GM12878 (cell line): Measurements from ENCODE around the gene ZBTB4. TPM values are rescaled to one million over a fixed set of nuclear protein-coding genes. Genes with fewer than 3 reads are reported as not detected.

Experiments used
- ATAC-seq: fragments of 200-7000 bp; cut with Tn5 transposase; 3 replicates; pipeline ENCODE4 v1.9.1; 2020; ENCODE audit warnings: mild to moderate bottlenecking, moderate library complexity
- BruUV-seq: library from RNA; stranded (reverse); fragments of 400-500 nt; replicated peaks from 2 replicates; lab custom pipeline; 2021; lab: Mats Ljungman, UMichigan
- CTCF ChIA-PET: fragments of 300-600 bp; sonication (Branson Sonifier 250); formaldehyde crosslinking; extraction: SDS; loops from one replicate; lab custom pipeline; 2021; ENCODE audit warnings: inconsistent platforms; lab: Yijun Ruan, JAX
- POLR2A ChIA-PET: fragments of 350-600 bp; formaldehyde crosslinking; extraction: SDS; loops from one replicate; lab custom pipeline; 2021; ENCODE audit warnings: inconsistent platforms; lab: Charles Lee
- RAD21 ChIA-PET: fragments of 300-600 bp; sonication (Branson Sonifier 250); formaldehyde crosslinking; loops from one replicate; lab custom pipeline; 2023; ENCODE audit warnings: antibody characterized with exemption; ENCODE audit not compliant: unreplicated experiment; lab: Charles Lee
- SMC1A ChIA-PET: fragments of 300-600 bp; sonication (Branson Sonifier 250); formaldehyde crosslinking; loops from one replicate; lab custom pipeline; 2023; ENCODE audit not compliant: unreplicated experiment, uncharacterized antibody; lab: Charles Lee
- DNase-seq: peaks from one replicate; pipeline ENCODE4 v3.0.0-alpha.2; 2011; ENCODE audit warnings: low read depth, low spot score
- FAIRE-seq: peaks from 3 replicates; lab custom pipeline; 2011; peaks lifted over from hg19 to GRCh38; lab: Jason Lieb, UNC
- H2AFZ ChIP-seq: 2 replicates; pipeline ENCODE4 v1.6.0; 2011; ENCODE audit warnings: low read depth, low read length, control low read depth; ENCODE audit not compliant: control insufficient read depth
- H3K27ac ChIP-seq: 2 replicates; pipeline ENCODE4 v1.5.1; 2011; ENCODE audit warnings: control low read depth; ENCODE audit not compliant: control insufficient read depth, insufficient read depth
- H3K27me3 ChIP-seq, 2 experiments: replicated peaks in 1 of 2; 2 replicates each; pipeline versions ENCODE4 v1.6.0 to v1.6.1; 2011; ENCODE audit warnings: low read length in 1 of 2; ENCODE audit not compliant: control insufficient read depth in 2 of 2, insufficient read depth in 2 of 2
- H3K36me3 ChIP-seq, 2 experiments: 2 replicates each; pipeline ENCODE4 v1.5.1; 2011; ENCODE audit warnings: low read length in 1 of 2; ENCODE audit not compliant: control insufficient read depth in 2 of 2, insufficient read depth in 2 of 2
- H3K4me1 ChIP-seq: 2 replicates; pipeline ENCODE4 v1.6.1; 2011; ENCODE audit warnings: mild to moderate bottlenecking, low read length, moderate library complexity, mixed read lengths; ENCODE audit not compliant: control insufficient read depth, insufficient read depth
- H3K4me2 ChIP-seq: 2 replicates; pipeline ENCODE4 v1.6.0; 2011; ENCODE audit warnings: control low read depth; ENCODE audit not compliant: control insufficient read depth, insufficient read depth
- H3K4me3 ChIP-seq: fragments of 200-600 bp; sonication (generic); 2 replicates; pipeline ENCODE4 v1.5.1; 2016
- H3K79me2 ChIP-seq: 2 replicates; pipeline ENCODE4 v1.6.0; 2011; ENCODE audit warnings: low read length; ENCODE audit not compliant: control insufficient read depth, insufficient read depth
- H3K9ac ChIP-seq: 2 replicates; pipeline ENCODE4 v1.8.0; 2011; ENCODE audit warnings: low read length, control low read depth, mixed read lengths; ENCODE audit not compliant: control insufficient read depth, insufficient read depth
- H3K9me3 ChIP-seq: replicated peaks from 3 replicates; pipeline ENCODE4 v1.5.1; 2011; ENCODE audit warnings: mild to moderate bottlenecking, low read length; ENCODE audit not compliant: control insufficient read depth, insufficient read depth
- H4K20me1 ChIP-seq: 2 replicates; pipeline ENCODE4 v1.6.0; 2011; ENCODE audit not compliant: control insufficient read depth, insufficient read depth
- ATF3 ChIP-seq: IDR thresholded peaks from 2 replicates; pipeline ENCODE4 v1.6.1; 2011; ENCODE audit warnings: low read depth, mild to moderate bottlenecking, low read length, moderate library complexity, borderline replicate concordance; ENCODE audit errors: extremely low read depth
- ATF7 ChIP-seq: fragments of 450-650 bp; IDR thresholded peaks from 2 replicates; pipeline ENCODE4 v1.6.1; 2016; ENCODE audit warnings: low read depth, mild to moderate bottlenecking
- CBFB ChIP-seq: IDR thresholded peaks from 2 replicates; pipeline ENCODE4 v1.6.1; 2016; ENCODE audit warnings: antibody characterized with exemption, low read depth
- CHD4 ChIP-seq: fragments of 200-600 bp; sonication (generic); IDR thresholded peaks from 2 replicates; pipeline ENCODE4 v1.6.1; 2016; ENCODE audit warnings: mild to moderate bottlenecking
- KDM1A ChIP-seq: fragments of 200-600 bp; sonication (generic); IDR thresholded peaks from 2 replicates; pipeline ENCODE4 v1.6.1; 2016; ENCODE audit warnings: borderline replicate concordance
- PAX5 ChIP-seq: IDR thresholded peaks from 2 replicates; pipeline ENCODE4 v1.6.1; 2011; ENCODE audit warnings: low read depth, low read length, borderline replicate concordance
- PBX3 ChIP-seq: IDR thresholded peaks from 2 replicates; pipeline ENCODE4 v1.6.1; 2011; ENCODE audit warnings: mild to moderate bottlenecking, low read depth, low read length, moderate library complexity; ENCODE audit not compliant: insufficient replicate concordance
- RAD21 ChIP-seq: IDR thresholded peaks from 2 replicates; pipeline ENCODE4 v1.6.1; 2011; ENCODE audit warnings: mild to moderate bottlenecking, low read depth, low read length, moderate library complexity; ENCODE audit not compliant: insufficient read depth
- RB1 ChIP-seq: fragments of 450-650 bp; formaldehyde crosslinking; IDR thresholded peaks from 2 replicates; pipeline ENCODE4 v1.6.1; 2017; ENCODE audit warnings: mild to moderate bottlenecking, borderline replicate concordance
- RFX5 ChIP-seq: IDR thresholded peaks from 2 replicates; pipeline ENCODE4 v1.6.1; 2011; ENCODE audit warnings: low read depth, low read length, improper control_type of control experiment
- SIX5 ChIP-seq: IDR thresholded peaks from 2 replicates; pipeline ENCODE4 v1.6.1; 2011; ENCODE audit warnings: mild to moderate bottlenecking, low read depth, low read length, moderate library complexity; ENCODE audit not compliant: severe bottlenecking
- SMAD5 ChIP-seq: IDR thresholded peaks from 2 replicates; pipeline ENCODE4 v1.6.1; 2016; ENCODE audit warnings: antibody characterized with exemption, low read depth
- SMC3 ChIP-seq: IDR thresholded peaks from 2 replicates; pipeline ENCODE4 v1.6.1; 2011; ENCODE audit warnings: low read length, improper control_type of control experiment, borderline replicate concordance
- SRF ChIP-seq, 2 experiments: IDR thresholded peaks; 2 replicates each; pipeline ENCODE4 v1.6.1; 2011; ENCODE audit warnings: low read depth in 2 of 2, low read length in 2 of 2, mild to moderate bottlenecking in 1 of 2, moderate library complexity in 1 of 2
- TCF12 ChIP-seq: IDR thresholded peaks from 2 replicates; pipeline ENCODE4 v1.6.1; 2011; ENCODE audit warnings: low read depth, mild to moderate bottlenecking, low read length
- ZBED1 ChIP-seq: IDR thresholded peaks from 2 replicates; pipeline ENCODE4 v1.6.1; 2016; ENCODE audit warnings: borderline replicate concordance
- ZNF384 ChIP-seq: IDR thresholded peaks from 2 replicates; pipeline ENCODE4 v1.6.1; 2012; ENCODE audit warnings: low read depth, mild to moderate bottlenecking, low read length, improper control_type of control experiment, borderline replicate concordance
- WGBS: methylation state at CpG from one replicate; pipeline ENCODE4 v1.1.6; 2016; ENCODE audit warnings: low lambda C conversion rate; ENCODE audit not compliant: insufficient replicate concordance, insufficient coverage; ENCODE audit errors: missing lambda C conversion rate; 5-methylcytosine and 5-hydroxymethylcytosine counted together
- in situ Hi-C: fragments of 300-500 bp; cut with MboI; formaldehyde crosslinking; loops from 9 replicates; pipeline ENCODE4 v1.14.3; 2018; ENCODE audit warnings: mixed read lengths
- intact Hi-C: fragments of 100-400 bp; cut with micrococcal nuclease; formaldehyde crosslinking; loops from one replicate; pipeline ENCODE4 v1.14.2; 2022; ENCODE audit not compliant: unreplicated experiment
- polyA plus RNA-seq, 11 experiments: library from polyadenylated mRNA; depleted of rRNA in 4 of 11; unstranded in 6 of 11; stranded (reverse) in 5 of 11; fragments of >200 nt; fragmentation: Nextera tagmentation in 4 of 11; fragmentation: Illumina TruSeq in 1 of 11; extraction: Ambion mirVana in 4 of 11; extraction: Trizol in 1 of 11; gene quantifications; 1 replicate in 1 of 11; 2 replicates in 10 of 11; pipeline versions ENCODE4 v1.2.1 to v1.2.3, GENCODE V29; 2011 to 2016; ENCODE audit warnings: inconsistent platforms in 2 of 11, missing spikeins in 2 of 11, low read depth in 1 of 11
- total RNA-seq, 4 experiments: library from RNA; depleted of rRNA in 3 of 4; stranded (reverse); fragments of >200 nt in 3 of 4; fragmentation: Illumina TruSeq in 1 of 4; extraction: Trizol in 1 of 4; gene quantifications; 2 replicates each; pipeline versions ENCODE4 v1.2.1 to v1.2.3, GENCODE V29; 2013 to 2021
- TF ChIP-seq, protein P1 (sequence below): fragments of 450-650 bp; conservative IDR thresholded peaks from 2 replicates; pipeline ENCODE4 v1.6.1; 2017; ENCODE audit warnings: mild to moderate bottlenecking, moderate library complexity
- TF ChIP-seq, protein P2 (sequence below), 3 experiments: IDR thresholded peaks in 2 of 3; conservative IDR thresholded peaks in 1 of 3; 2 replicates each; pipeline ENCODE4 v1.5.1; 2011; ENCODE audit warnings: low read depth in 3 of 3, low read length in 3 of 3, mild to moderate bottlenecking in 3 of 3, control low read depth in 2 of 3, moderate library complexity in 2 of 3, inconsistent platforms in 1 of 3, mixed read lengths in 1 of 3; ENCODE audit not compliant: control insufficient read depth in 2 of 3, insufficient read depth in 1 of 3; ENCODE audit errors: extremely low read depth in 1 of 3

Gene ZBTB4
- total and polyA plus RNA-seq, 10 of the 15 experiments (the other 5 are each of a cell fraction or from before 2014, with no cell fraction given): 2.0 to 14.9 (median 6.9) TPM

DNA sequence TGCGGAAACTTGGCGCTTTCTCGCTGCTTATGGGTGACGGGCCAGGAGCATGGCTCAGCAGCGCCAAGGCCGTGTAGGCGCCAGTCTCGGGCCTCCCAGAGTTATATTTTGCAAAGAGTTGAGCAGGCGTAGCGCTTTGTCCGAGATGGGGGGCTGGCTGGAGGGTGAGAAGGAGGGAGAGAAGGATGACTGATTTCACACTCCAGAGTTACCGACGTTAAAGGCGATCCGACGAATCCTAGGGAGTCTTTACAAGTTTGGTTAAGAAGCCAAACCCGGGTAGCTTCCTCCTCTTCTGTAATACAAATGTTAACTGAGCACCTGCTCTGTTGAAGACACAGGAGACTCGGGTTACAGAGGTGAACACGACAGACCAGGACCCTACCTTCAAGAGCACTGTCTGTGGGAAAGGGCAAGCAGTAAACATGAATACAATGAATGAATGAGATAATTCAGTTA lies 5.5 kb upstream of the ZBTB4 start:
- Histone ChIP-seq H3K79me2 (peaks cover 53% of the 10 kb centered on the region), H3K4me3 (peak overlapping the region; percentile 91), H3K9ac (peak overlapping the region; percentile 89), H3K4me1 (no peaks in the 10 kb centered on the region; the same call in 1 of the 2 replicates), H4K20me1 (peaks cover 6% of the 10 kb centered on the region; the same call in 1 of the 2 replicates), H3K4me2 (peak overlapping the region; percentile 68), H3K9me3 (no peaks in the 10 kb centered on the region), H3K27me3 (no peaks in the 10 kb centered on the region), H3K27ac (peak overlapping the region; percentile 75), H3K36me3 (peaks cover 0 to 3% of the 10 kb centered on the region in 2 experiments; a peak in 2 of 4 replicates), H2AFZ (no peak overlapping the region)
- FAIRE-seq: no peak
- ChIA-PET SMC1A (interaction anchor here (1.5 to 3.5 kb wide), 3 partner anchors 41 to 73 kb away, joined by 3 to 24 read pairs (median 6); partner anchors contain the start of genes TMEM102 and TNFSF13), RAD21 (interaction anchor here (0.7 to 1.9 kb wide), 6 partner anchors 44 to 202 kb away, joined by 3 to 11 read pairs (median 5); partner anchors contain the start of genes FGF11 and TP53), CTCF (interaction anchor here (1.0 to 4.7 kb wide), 7 partner anchors 29 to 202 kb away, joined by 3 to 28 read pairs (median 13); partner anchors contain the start of genes SENP3, TMEM102 and TP53), POLR2A (interaction anchor here (0.5 to 6.6 kb wide), 12 partner anchors 8 to 448 kb away, joined by 3 to 63 read pairs (median 5); partner anchors contain the start of genes ACAP1, FGF11, TMEM102 and TNFSF13)
- in situ Hi-C loops (no loop called here), intact Hi-C loops (loop anchor here (1.0 to 10.0 kb wide), 3 partner anchors 30 to 200 kb away; partner anchors contain the start of genes TP53 and WRAP53)
- peak; percentile 2; the same call in 2 of the 3 replicates for ATAC-seq
- no TSS peak for BruUV-seq
- WGBS: 0% methylated on average over 19 of the region's 19 CpGs
- no peak for DNase-seq
- TF ChIP-seq PAX5 (no peak), TCF12 (no peak), PBX3 (no peak), ZNF384 (no peak), ATF7 (no peak), SIX5 (no peak), SMC3 (no peak), CHD4 (no peak), RAD21 (0 out of 2 replicates have a peak, but pooled peaks have one; percentile 5), SMAD5 (no peak), KDM1A (no peak), RFX5 (no peak), CBFB (no peak), RB1 (peak; percentile 31; the same call in 1 of the 2 replicates), ATF3 (no peak), SRF (IDR thresholded peaks at IDR 0.05; ENCODE audit: low read depth in 2 of 2, low read length in 2 of 2) (no peak), ZBED1 (no peak)
- TF ChIP-seq, protein P1, sequence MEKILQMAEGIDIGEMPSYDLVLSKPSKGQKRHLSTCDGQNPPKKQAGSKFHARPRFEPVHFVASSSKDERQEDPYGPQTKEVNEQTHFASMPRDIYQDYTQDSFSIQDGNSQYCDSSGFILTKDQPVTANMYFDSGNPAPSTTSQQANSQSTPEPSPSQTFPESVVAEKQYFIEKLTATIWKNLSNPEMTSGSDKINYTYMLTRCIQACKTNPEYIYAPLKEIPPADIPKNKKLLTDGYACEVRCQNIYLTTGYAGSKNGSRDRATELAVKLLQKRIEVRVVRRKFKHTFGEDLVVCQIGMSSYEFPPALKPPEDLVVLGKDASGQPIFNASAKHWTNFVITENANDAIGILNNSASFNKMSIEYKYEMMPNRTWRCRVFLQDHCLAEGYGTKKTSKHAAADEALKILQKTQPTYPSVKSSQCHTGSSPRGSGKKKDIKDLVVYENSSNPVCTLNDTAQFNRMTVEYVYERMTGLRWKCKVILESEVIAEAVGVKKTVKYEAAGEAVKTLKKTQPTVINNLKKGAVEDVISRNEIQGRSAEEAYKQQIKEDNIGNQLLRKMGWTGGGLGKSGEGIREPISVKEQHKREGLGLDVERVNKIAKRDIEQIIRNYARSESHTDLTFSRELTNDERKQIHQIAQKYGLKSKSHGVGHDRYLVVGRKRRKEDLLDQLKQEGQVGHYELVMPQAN: peak; percentile 63
- TF ChIP-seq, protein P2, sequence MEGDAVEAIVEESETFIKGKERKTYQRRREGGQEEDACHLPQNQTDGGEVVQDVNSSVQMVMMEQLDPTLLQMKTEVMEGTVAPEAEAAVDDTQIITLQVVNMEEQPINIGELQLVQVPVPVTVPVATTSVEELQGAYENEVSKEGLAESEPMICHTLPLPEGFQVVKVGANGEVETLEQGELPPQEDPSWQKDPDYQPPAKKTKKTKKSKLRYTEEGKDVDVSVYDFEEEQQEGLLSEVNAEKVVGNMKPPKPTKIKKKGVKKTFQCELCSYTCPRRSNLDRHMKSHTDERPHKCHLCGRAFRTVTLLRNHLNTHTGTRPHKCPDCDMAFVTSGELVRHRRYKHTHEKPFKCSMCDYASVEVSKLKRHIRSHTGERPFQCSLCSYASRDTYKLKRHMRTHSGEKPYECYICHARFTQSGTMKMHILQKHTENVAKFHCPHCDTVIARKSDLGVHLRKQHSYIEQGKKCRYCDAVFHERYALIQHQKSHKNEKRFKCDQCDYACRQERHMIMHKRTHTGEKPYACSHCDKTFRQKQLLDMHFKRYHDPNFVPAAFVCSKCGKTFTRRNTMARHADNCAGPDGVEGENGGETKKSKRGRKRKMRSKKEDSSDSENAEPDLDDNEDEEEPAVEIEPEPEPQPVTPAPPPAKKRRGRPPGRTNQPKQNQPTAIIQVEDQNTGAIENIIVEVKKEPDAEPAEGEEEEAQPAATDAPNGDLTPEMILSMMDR (IDR thresholded peaks at IDR 0.05 in 2 of 3, conservative IDR thresholded peaks at IDR 0.05 in 1 of 3; ENCODE audit: control insufficient read depth in 2 of 3, extremely low read depth in 1 of 3, insufficient read depth in 1 of 3, low read depth in 3 of 3, low read length in 3 of 3): 0 out of 6 replicates have a peak, but pooled peaks of 1 of the 3 experiments have one; percentile 8
